LHCN-M2 (cell line): ENCODE results near the gene CKM. TPM values are rescaled to one million over a fixed set of nuclear protein-coding genes. Genes with fewer than 3 reads are reported as not detected.

Source experiments
- DNase-seq: peaks from one replicate; pipeline ENCODE4 v3.0.0-alpha.2; 2012; ENCODE audit warnings: low read depth
- polyA plus RNA-seq: library from polyadenylated mRNA; unstranded; fragments of >200 nt; gene quantifications from one replicate; pipeline ENCODE4 v1.2.1, GENCODE V29; 2012; ENCODE audit warnings: missing spikeins
- total RNA-seq: library from RNA; depleted of rRNA; stranded (reverse); fragments of >200 nt; gene quantifications from 2 replicates; pipeline ENCODE4 v1.2.3, GENCODE V29; 2014; rRNA removed

Gene CKM
- not detected in 2 replicates for total RNA-seq
- 0.05 TPM for polyA plus RNA-seq

DNA sequence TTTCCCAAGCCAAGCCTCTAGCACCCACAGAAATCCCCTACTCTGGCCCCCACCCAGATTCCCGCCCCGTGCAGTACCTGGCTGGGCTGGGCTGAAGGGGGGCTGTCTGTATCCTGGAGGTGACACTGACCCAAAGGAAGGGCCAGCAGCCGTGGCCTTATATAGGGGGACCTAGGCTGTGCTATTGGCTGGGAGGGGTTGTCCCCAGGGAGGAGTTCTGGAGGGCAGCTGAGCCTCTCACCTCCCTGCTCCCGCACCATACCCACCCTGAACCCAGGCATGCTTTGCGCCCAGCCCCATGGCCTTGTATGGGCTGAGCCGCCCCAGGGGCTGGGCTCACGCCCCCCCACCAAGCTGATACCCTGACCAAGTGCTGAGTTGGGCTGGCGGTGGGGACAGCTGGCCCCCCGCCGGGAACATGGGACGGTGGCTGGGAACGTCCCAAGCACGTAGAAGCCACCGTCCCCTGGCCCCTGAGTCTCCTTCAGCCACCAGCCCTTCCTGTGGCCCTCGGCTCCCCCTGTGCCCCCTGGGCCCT is at the start of gene CKM:
CKM (minus strand) TSS at position 132 of the 538 bp plus-strand sequence. CDS start 3,162 bp downstream, outside the sequence.
- no peak for DNase-seq

DNA sequence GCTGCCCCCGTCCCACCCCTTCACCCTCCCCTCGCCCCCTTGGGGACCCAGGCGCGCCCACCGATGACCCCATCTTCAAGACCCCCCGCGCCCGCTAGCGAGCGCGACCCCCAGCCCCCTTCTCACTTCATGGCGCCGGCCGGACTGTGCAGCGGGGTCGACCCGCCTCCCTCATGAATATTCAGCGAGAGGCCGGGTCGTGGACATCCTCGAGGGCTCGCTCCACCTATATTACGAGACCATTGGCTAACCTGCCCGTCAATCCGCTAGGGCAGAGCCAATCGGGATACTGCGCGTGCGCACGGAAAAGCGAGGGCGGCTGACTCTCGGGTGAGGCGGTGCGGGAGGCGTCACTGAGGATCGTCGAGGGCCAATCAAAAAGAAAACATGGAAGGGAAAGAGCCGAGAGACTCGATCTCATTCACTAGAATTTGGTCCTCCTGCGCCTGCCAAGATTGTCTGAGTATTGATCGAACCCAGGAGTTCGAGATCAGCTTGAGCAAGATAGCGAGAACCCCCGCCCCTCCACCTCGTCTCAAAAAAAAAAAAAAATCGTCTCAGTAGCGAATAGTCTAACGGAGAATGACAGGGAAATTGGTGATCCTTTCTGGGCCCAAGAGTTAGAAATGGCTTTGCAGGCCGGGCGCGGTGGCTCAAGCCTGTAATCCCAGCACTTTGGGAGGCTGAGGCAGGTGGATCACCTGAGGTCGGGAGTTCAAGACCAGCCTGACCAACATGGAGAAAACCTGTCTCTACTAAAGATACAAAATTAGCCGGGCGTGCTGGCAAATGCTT is 47.9 kb upstream of the CKM start, which contains the start of gene ERCC2:
ERCC2 (minus strand) TSS at position 164 of the 795 bp plus-strand sequence; CDS start at position 131, 33 bp downstream.
- peak; percentile 99 for DNase-seq

DNA sequence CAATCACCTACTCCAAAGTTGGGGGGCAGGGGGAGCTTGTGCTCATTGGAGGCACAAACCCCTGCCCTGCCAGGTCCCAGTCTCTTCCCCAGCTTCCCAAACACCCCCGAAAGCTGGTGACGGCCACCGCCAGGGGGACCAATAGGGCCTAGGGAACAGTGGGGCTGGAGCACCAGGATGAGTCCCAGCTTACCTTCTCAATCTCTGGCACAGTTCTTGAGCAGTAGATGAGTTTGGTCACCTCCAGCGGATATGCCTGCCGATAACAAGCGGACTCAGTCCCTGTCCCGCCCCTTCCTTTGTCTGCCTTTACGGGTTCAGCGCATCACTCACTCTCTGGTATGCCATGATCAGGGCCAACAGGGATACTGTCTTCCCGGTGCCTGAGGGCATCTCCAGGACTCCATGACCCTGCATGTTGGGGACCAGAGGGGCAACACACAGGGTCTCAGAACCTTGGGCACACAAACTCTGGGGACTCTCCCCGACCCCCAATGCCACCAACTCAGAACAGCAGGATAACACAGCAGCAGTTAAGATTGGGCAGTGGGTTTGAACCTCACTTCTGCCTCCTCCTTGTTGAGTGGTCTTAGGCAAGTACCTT is 46.2 kb upstream of the CKM start:
- DNase-seq, result no peak

DNA sequence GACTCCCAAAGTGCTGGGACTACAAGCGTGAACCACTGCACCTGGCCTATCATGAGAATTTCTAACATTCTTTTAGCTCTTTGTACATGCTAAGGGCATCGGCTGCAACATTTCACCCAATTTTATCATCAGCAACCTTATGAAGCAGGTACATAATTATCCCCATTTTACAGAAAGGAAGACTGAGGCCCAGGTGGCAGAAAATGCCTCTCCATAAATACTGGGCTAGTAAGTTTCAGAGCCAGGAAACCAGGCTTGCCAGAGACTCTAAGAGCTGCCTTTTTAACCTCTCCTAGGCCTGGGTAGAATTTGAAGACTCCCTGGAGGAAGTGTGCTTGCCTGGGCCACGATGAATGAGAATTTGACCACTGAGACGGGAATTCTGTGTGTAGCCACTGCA is 45.5 kb upstream of the CKM start:
- DNase-seq, result no peak

DNA sequence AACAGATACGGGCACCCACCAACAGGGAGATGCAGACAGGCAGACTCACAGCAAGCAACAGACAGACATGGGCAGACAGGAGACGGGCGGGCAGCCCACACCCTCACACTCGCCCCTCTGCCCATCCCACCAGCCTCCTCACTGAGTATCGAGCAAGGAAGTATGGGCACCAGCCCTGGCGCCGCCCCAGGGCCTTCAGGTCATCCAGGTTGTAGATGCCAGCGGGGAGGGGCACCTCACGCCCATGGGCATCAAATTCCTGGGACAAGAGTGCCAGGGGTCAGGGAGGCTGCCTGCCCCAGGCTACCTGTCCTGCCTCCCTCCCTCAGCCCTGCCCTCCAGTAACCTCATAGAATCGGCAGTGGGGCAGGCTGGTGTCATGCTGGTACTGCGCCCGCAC is 42.0 kb upstream of the CKM start:
- DNase-seq, result no peak

DNA sequence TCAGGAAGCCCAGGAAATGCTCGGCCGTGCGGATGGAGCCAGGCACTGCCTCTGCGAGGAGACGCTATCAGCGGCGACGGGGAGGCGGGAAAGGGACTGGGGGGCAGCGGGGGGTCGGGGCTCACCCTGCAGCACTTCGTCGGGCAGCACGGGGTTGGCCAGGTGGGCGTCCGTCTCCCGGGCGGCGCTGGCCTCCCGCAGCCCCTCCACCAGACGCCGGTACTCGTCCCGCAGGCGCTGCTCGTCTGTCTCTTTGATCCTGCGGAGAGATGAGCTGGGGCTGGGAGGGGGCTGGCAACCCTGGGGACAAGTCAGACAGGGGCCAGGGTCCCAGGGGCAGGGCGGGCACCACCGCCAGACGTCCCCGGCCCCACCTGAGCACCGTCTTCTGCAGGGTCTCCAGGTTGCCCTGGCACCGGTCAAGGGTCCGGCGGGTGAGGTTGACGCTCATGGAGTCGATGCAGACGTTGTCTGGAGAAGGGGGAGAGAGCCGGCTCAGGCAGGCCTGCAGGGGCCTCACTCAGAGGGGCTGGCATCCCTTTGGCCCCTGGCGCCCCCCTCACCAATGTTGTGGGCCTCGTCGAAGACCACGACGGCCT is 41.3 kb upstream of the CKM start:
- DNase-seq, result no peak

DNA sequence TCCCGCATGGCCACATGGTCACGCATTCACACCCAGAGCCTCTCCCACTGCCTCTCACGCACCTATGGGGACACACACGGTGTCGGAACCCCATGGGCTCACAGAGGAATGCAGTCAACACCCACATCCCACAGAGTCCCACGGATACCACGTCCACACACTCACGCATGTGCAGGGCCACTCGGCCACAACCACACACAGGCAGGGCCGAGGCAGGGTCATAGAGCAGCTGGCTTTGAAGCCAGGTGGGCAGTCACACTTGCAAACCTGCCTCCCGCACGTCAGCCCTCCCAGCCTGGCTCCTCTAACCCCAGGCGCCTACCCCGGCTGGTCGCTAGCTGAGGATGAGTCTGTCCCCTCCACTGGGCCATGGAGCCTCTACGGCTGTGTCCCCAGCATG is 39.6 kb upstream of the CKM start:
- no peak for DNase-seq

DNA sequence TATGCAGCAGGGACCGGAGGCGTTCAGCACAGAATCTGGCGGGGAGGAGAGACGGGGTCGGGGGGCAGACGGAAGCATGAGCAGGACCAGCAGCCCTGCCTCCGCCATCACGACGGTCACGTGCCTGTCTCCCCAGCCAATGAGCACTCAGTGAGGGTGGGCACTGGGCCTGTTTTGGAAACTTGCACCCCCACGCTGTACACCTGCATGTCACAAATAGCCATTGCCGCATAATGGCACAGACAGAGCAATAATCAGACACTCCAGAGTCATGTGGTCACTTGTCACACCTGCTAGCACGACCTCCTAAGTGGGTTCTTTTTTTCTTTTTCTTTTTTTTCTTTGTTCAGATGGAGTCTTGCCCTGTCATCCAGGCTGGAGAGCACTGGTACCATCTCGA is 38.9 kb upstream of the CKM start:
- DNase-seq, result no peak

DNA sequence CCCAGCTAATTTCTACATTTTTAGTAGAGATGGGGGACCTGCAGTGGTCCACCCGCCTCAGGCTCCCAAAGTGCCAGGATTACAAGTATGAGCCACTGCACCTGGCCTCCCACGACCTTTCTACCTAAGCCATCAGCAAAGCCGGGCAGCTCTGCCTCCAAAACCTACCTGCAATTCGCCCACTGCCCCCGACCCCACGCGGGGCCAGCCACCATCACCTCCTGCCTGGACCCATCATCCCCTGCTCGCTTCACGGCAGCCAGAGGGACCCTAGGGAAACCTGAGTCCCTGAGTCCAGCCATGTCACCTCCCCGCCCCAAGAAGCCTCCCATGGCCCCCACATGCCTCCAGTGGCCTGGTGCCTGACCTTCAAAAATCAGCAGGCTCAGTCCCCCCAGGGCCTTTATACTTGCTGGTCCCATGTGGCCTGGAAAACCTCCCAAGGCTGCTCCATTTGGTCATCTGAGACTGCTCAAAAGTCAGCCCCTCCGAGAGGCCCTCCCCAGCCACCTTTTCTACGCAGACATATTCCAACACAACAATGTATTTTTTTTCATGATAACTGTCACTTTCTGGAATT is 35.6 kb upstream of the CKM start:
- no peak for DNase-seq

DNA sequence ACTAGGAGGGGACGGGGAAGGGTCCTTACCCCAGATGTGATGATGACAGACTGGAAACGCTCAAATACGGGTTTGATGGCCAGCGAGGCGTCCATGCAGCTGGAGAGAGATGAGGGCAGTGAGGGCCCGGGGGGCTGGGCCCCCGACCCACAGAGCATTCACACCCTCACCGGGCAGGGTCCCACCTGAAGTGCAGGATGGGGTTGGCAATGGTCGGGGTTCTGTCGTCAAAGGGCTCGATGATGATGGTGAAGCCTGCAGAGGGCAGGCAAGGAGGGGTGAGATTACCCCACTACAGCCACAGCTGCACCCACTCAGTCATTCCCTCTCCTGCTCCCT is 34.7 kb upstream of the CKM start:
- DNase-seq, result no peak

DNA sequence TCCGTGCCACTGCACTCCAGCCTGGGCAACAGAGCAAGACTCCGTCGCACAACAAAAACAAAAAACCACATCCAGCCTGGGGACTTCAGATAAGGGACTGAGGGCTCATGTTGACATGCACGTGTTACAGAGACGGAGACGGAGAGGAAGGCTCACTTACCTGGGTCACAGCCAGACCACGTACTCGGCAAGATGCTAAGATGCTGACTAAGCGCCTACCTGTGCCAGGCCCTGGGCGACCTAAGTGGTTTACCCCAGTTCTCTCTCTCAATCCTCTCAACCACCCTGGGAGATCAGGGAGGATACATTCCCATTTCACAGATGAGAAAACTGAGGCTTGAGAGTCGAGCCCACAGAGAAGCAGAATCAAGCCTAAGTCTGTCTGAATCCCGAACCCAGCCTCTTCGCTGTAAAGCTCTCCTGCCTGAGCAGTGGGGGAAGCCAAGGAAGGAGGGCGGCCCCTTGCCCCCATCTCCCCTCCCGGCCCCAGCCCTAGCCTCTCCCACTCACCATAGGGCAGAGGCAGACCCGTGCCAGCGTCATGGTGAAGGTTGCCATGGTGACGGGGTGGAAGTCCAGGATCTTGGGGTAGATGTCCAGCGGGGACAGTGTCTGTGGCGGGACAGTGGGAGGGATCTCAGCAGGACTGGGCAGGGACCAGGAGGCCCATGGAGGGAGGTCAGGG is 34.2 kb upstream of the CKM start:
- DNase-seq, result no peak

DNA sequence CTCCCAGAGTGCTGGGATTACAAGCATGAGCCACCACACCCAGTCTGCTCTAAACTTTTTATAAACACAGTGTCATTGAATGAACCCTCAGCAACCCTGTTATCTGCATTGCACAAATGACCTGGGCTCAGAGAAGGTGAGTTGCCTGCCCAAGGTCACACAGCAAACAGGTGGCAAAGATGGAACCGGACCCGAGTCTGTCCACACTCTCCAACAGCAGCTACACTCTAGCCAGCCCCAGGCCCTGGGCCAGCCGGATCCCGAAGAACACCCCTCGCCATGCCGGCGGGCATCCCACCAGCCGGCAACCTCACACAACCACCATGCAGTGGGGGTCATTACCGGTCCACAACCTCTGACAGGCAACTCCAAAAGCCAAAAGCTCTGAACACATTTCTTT is 33.2 kb upstream of the CKM start:
- DNase-seq, result no peak

DNA sequence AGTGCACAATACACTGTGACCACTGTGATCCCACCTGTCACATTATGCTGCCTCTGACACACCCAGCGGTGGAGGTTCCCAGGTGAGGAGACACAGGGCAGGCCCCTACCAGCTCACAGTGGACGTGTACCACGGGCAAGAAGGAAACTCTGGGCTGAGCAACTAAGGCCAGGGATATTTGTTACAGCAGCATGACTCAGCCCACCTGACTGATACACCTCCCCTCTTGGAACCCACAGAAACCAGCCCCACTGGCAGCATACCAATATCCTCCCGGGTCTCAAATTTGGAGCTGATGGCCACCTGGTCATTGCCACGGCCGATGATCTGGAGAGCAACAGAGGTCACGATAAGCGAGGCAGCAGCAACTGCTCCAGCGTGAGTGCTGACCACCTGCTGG is 32.7 kb upstream of the CKM start:
- no peak for DNase-seq

DNA sequence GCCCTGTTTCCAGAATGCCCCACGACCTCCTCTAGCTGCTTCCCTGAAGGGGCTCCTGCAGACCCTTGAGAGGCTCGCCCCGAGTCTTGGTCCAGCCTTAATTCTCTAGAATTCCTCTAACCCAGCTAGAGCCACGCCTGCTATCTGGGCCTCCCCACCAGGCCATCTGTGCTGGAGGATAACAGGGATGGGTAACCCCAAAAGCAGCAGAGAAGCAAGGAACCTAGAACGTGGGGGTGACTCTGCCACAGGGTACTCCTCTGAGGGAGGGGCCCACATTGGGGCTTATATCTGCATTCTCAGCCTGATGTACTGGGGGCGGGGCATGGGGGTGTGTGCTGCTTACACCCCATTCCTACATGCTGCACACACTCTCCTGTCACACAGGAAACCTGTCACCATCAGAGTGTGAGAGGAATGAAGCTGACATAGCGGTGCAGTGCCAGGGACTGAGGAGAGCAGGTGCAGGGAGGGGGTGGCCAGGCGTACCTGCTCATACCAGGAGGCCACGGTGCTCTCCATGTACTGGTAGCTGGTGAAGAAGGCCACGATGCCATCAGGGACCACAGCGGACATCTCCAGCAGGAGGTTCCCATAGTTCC is 31.7 kb upstream of the CKM start:
- DNase-seq, result no peak

DNA sequence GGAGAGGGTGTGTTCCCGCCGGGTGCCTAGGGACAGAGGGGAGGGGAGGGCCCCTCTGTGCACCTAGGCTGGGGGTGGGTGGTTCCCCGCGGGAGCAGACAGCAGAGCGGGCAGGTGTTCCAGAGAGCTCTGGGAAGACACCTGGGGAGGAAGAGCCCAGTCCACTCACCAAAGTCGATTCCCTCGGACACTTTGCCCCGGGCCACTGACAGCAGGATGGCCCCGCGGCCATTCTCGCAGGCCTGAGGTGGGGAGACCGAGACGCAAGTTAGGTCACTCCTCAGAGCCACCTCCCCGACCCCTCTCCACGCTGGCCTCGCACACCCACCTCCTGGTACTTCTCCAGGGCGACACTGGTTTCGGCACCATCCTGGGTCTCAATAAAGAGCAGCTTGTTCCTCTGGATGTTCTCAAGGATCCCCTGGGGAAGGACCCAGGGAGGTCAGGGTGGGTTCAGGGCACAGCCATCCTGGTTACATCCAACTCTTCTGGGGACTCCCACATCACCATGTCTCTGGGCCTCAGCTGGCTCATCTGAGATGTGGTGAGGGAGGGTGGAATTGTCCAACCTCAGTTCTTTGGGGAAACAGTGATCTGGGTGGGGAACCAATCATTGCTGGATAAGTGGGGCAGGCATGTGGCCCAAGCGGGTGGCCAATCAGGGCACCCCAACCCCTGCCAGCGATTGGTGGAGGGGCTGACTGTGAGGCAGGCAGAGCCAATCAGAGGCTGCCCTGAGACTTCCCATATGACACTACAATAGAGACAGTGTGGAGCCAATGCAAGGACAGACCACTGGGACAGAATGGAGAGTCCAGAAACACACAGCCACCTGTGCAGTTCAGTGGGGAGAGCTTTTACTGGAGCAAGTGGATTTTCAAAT is 30.5 kb upstream of the CKM start:
- DNase-seq, result peak; percentile 21

DNA sequence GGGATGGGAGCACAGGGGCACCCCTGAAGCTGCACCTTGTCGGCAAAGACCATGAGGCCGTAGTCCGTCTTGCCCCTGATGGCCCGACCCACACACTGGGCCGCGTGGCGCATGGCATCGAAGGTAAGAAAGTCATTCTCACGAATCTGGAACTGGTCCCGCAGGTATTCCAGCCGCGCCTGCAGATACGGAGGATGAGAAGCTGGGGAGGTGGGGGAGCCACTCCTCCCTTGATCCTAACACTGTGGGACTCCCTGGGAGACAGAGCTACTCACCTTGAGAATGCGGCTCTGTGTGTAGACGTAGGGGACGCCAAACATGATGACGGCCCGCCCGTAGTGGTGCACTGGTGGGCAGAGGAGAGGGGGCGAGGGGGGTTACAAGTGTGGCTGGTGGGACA is 29.8 kb upstream of the CKM start:
- DNase-seq, result no peak

DNA sequence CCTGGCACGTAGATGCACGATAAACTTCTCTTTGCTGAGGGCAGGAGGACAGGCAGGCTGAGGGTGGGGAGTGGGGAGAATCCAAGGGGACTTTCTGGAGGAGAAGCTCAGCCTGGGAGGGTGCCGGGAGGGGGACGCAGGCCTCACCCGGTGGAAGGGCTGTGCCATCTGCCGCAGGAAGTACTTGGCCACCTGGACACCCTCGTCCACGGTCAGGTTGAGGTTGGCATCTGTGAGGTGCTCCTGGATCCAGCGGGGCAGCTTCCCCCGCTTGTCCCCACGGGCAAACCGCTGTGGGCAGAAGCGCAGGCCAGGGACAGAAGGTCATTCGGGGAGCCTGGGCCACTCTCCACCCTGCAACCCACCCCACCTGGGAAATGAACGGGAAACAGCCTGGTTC is 29.4 kb upstream of the CKM start:
- DNase-seq, result no peak

DNA sequence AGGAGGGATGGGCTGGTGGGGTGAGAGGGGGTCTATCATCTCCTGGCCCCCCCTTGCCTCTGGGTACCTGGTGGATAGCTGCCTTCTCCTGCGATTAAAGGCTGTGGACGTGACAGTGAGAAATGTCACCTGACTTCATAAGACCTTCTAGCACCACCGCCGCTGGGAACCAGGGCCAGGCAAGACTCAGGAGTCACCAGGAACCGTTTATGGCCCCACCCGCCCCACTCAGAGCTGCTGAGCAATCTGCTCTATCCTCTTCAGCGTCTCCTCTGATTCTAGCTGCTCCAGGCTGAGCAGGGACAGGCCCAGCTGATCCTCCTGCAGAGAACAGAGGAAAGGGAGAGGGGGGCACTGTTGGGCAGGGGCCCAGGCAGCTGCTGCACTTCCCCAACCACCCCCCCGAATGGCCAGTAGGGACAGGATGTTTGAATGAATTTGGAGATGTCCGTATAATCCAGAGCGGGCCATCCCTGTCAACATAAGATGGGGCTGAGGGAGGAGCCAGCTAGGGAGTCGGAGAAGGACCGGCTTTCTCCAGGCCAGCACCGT is 28.8 kb upstream of the CKM start:
- DNase-seq, result no peak

DNA sequence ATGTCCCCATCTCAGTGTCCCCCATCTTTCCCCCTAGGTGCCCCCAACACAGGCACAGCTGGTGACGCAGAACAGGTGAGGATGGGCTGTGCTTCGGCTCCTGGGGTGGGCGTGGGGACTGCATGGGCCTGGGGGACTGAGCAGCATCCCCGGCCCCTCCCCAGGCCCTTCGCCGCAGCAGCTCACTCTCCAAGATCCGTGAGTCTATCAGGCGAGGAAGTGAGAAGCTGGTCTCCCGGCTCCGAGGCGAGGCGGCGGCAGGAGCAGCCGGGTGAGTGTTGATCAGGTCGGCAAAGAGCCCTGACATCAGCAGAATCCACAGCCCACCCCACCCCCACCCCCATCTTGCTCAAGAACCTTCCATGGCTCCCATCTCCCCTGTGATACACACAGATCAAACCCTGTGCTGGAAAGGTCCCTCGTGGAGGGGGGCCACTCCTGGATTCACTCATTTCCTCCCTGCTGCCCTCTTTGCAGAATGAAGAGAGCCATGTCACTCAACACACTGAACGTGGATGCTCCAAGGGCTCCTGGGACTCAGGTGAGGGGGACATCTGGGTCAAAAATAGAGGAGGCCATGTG is 27.9 kb upstream of the CKM start:
- DNase-seq, result no peak
